UCSD-AML1 (cell line): ENCODE data around the gene PNPLA8.

Experiments
- DNase-seq: peaks from one replicate; lab custom pipeline; 2025; ENCODE audit not compliant: unreplicated experiment; lab: John Stamatoyannopoulos, UW

Gene PNPLA8

DNA sequence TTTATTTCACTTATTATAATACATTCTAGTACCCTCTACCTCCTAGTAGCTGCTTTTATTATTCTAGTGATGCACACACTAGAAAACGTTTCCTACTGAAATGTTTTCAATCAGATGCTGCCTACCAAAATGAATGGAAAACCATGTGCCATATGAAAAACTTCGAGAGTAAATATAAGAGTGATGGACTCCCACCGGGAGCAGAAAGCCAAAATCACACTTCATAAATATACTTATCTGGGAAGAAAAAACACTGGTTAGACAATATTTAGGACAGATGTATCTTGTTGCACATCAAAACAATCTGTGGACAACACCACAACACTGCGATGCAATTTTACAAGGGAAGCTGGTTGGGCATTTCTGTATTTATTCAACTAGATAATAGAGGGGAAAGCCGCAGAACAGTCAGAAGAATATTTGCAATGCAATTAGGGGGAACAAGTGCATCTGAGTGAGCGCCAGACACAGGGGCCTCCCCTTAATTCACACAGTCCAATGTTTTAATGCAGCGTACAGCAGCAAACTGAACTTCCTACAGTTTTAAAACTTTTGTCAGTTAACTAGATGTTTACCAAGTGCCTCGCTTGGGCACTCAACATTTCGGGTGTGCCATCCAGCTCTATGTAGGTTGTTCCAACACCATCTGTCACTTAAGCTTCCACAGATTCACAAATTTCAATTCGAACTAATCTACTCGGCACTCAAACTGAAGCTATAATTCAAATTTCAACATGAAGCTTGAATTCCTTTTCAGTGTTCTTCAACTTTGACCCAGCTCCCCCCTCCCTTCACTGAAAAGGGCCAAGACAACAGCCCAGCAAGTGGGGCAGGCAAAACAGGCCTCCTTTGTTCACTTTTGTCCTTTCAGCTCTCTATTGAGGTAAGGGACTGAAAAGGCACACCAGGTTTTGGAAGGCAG lies 77.1 kb downstream of the PNPLA8 start:
- no peak for DNase-seq

DNA sequence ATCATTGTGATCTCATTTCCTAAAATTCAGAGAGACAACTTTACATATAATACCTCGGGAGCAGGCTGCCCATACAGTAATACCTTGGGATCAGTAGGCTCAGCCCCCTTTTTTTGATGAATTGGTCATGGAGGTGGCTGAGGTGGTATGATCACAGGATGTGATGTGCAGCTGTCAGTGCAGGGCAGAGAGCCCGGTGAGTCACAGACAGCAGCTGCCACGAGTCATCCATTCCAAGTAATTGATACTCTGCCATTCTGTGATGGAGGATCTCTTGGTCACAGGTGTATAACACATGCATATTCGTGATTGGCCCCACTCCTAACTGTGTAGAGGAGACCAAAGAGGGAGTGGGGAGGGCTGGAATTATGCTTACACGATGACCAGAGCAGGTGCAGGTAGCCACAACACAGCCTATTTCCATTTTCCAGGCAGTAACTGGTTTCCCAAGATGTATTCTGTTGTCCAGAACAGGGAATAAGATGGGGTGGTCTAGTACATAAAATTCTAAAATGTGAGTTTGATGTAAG lies 83.8 kb downstream of the PNPLA8 start:
- DNase-seq: no peak

DNA sequence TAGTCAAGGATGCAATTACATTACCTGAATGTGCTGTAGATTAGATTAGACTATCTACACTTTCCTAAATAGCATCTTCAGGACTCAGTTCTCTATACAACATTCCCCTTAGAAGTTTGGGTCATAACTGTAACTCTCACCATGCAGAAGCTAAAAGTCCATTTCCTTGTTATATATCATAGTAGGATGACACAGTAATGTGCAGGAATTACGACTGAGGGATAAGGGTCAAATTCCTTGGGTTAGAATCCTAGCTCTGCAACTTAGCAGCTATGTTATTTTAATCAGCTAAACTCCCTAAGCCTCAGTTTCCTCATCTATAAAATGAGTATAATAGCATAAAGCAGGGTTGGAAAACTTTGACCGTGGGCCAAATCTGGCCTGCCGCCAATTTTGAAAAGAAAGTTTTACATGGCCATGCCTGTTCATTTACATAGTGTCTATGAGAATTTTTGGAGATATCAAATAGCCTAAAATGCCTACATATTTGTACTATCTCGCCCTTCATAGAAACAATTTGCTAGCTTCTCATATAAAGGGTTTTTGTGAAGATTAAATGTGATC lies 84.5 kb downstream of the PNPLA8 start:
- DNase-seq: no peak

DNA sequence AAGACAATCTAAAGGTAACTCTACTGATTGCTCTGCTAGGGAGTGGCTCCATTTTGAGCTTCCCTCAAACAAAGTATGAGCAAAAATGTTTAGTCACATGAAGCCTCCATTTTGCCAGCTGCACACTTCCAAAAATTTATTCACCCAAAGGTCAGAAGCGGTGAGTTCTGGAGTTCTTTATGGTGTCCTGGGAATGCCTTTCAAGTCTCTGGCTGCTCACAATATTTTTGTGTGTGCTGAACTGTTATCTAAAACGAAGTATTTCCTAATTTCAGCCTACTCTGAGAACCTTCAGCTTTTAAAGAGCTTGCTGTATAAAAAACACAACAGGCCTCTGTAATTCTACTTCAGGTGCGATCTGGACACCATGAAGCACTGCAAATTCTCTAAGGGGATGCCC lies 85.3 kb downstream of the PNPLA8 start:
- DNase-seq: no peak

DNA sequence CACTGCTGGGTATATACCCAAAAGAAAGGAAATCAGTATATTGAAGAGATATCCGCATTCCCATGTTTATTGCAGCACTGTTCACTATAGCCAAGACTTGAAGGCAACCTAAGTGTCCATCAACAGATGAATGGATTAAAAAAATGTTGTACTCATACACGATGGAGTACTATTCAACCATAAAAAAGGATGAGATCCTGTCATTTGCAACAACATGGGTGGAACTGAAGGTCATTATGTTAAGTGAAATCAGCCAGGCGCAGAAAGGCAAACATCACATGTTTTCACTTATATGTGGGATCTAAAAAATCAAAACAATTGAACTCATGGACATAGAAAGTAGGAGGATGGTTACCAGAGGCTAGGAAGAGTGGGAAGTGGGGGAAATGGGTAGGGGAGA lies 89.0 kb downstream of the PNPLA8 start:
- no peak for DNase-seq

DNA sequence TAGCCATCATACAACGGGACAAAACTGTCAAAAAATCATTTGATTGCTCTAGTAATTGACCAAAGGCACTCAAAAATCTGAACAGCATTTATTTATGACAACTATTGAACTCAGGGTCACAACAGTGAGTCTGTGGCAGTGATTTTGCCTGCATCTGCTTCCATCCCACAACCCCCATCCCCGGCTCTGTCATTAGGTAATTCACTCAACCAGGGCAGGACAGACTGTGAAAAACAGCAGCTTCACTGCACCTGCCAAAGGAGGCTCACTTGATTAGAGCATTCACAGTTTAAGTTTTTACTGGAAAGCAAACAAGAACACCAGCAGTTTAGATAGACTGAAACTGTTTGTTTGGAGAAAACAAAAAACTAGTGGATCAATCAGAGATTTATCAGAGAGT lies 91.9 kb downstream of the PNPLA8 start:
- no peak for DNase-seq

DNA sequence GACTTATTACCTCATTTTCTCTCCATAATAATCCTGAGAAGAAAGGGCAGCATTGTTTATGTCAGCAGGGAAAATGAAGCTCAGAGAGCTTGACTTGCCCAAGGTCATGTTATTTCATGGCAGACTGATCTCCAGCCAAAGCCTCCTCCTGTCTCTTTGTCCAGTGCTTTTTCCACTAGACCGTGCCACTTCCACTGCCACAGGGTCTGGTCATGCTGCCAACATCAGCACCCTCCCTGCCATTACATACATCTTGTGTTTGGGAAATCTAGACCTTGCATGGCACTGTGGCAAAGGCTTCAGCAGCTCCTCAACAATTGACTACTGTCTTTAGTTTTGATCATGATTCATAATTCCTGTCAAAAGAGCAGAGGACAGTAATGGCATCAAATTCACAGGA lies 94.8 kb downstream of the PNPLA8 start:
- no peak for DNase-seq

DNA sequence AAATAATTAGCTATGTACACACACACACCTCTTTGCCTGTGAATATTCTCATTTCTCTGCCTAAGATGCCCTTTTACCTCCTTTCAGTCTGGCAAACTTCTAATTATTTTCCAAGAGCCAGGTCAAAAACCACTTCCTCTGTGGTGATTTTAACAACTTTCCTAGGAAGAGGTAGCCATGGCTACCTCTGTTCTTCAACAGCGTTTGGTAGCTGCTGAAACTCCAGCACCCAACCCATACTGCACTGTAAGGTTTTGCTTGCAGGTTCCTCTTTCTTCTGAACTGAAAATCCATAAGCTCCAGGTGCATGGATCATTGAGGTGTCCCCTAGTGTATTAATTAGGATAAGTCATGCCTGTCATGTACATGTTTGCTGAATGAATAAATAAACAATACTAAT lies 95.3 kb downstream of the PNPLA8 start:
- no peak for DNase-seq

DNA sequence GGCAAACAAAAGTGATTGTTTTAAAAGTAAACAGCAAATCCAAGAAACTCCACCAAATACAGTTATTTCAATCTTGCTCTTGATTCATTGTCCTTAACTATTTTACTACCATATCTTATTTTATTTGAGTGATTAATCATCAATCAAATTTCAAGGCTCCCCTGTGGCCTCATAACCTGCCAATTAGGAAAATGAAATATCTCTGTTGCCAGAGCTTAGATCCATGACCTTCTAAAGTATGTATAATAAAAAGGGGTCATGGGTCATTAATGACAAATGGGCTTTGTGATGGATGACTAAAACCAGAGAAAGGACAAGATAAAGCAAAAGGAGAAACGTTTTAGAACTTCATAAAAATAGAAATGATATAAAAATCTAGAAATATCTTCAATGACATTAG lies 98.2 kb downstream of the PNPLA8 start:
- no peak for DNase-seq

DNA sequence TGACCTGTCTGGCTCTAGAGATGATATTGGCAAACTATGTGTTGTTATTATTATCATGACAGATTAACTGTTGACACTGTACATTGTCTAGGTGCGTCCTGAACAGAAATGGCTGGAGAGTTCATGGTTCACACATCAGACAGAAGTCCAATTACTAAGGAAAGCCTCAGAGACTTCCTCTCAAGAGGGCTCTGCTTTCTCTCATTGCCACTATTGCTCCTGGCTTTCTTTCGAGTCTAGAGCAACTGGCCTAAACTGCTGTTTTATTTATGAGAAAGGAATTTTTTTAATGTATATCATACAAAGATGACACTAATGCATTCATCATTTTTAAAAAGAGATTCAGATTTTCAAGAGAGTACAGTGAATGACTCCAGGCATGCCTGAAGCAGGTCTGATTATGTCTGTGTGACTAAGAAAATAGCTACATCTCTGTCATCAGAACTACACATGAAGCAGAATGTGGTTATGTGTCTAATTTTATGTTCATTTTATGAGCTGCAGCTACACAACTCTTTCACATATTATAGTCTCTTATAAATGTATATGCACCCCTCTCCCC lies 100.1 kb downstream of the PNPLA8 start:
- no peak for DNase-seq

DNA sequence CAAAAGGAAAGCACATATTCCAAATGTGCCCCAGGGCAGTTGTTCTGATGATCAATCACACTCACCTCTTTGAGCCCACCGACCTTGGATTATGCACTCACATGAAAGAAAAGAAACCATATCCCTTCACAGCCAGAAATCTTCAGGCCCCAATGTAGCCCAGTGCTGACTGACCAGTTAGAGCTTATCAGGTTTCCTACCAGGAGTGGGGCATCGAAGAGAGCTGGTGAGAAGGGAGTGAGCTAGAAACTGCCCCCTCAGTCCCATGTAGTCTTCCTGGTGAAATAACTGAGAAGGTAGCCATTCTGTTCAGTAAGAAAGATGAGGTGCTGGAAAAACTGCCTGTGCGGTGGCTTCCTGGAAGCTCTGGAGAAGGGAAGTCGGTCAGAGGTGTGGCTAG lies 101.9 kb downstream of the PNPLA8 start:
- no peak for DNase-seq

DNA sequence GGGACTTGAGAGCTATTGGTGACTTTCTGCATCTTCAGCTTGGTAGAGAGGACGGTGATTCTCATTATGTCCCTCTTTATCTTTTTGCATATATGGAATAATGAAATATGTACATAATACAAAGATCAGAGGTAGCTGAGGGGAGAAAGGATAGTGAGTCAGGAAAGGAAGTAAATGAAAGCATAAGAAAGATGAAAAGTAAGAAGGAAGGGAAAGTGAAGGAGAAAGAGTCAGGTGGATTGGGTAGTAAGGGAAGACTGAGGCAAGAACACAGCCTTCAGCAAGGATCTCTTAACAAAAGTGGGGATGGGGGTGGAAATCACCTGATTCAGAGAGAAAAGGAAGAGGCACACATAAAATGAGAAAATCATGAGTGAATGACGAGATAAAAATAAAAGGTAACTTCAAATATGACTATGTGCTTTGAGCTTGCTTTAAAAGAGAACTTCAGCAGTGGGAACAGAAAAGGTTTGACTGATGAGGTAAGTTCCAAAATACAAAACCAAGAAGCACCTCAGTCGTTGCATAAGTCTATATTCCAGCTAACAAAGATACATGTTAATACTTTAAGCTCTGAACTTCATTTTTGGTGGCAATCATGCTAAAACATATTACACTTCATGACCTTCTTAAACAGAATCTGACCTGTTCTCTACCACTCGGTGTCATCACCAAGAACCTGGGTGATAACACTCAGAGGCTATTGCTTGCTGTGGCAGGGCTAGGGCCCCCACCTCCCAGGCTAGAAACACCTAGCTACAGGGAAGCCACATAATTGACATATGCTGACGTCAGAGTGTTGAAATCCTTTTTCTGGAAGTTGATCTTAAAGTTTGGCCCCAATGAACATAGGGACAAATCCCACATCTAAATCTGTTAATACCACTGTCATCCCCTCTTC lies 102.6 kb downstream of the PNPLA8 start:
- DNase-seq: no peak

DNA sequence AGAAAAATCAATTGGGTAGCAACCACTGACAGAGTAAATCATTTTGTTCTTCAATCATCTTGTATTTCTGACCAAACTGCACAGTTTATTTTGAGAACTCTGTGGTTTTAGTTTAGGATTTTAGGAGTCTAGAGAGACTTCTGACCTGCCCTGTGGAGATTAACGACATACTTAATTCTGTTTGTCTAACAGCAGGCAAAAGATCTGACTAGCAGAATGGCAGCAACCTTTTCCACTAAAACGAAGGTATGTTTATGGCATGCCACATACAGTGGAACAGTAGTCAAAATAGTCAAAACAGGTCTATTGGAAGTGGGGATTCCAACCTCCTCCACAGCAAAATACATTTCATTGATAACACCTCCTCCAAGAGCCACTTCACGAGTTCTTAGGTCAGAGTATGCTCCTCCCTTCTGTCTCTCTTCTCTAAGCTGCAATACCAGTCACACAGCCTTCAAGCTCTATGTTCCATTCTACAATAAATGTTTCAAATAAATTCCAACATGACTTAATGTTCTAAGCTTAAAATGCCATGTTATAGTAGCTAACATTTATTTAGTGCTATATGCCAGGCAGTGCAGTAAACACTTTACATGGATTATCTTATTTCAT lies 104.1 kb downstream of the PNPLA8 start:
- no peak for DNase-seq
